Stimulated activated CD8-positive, alpha-beta memory T cell treated with anti-CD3 and anti-CD28 coated beads, Interleukin-12 subunit alpha, Interleukin-12 subunit beta, amount 100 ng/mL, for 24 hours (primary cell): Measurements from ENCODE around the gene ZNF99.
"Not testable (repeated sequence)": the region's sequence is repeated elsewhere in the genome, so short reads cannot be mapped to it uniquely, and the experiment has no call there.

Source experiments
- DNase-seq: peaks from one replicate; pipeline ENCODE4 v3.0.0-alpha.2; 2020; ENCODE audit errors: extremely low read depth

Gene ZNF99

DNA sequence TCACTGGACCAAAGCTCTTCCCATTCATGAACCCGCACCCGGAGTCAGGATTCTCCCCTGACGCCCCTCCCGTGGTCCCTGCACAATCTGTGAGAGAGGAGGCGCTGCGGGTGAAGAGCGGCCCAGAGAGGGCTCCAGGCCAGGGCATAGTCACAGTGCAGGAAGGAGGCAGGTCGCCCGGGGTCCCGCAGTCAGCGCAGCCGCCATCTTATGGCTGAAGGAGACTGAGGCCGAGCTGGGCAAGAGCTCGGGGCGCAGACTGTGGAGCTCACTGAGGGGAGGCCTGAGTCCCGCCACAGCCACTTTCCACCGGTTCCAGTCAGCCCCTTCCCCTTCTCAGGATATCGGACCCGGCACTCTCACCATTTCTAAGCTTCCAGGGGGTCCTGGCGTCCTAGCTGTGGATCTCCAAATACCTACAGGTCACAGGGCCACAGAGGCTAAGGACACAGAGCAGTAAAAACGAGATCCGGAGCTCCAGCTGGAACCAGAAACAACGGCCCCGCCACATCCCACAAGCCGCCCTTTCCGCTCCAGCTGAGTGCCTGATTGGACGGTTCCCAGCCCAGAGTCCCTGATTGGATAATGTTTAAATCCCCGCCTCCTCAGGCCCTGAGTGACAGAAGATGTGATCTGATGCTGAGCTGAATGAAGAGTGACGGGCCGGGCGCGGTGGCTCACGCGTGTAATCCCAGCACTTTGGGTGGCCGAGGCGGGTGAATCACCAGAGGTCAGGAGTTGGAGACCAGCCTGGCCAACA lies at the start of gene ZNF99:
TSS of gene ZNF99 (minus strand) at position 501 of the 760 bp plus-strand sequence. CDS start at position 366, 135 bp downstream.
- no peak for DNase-seq

DNA sequence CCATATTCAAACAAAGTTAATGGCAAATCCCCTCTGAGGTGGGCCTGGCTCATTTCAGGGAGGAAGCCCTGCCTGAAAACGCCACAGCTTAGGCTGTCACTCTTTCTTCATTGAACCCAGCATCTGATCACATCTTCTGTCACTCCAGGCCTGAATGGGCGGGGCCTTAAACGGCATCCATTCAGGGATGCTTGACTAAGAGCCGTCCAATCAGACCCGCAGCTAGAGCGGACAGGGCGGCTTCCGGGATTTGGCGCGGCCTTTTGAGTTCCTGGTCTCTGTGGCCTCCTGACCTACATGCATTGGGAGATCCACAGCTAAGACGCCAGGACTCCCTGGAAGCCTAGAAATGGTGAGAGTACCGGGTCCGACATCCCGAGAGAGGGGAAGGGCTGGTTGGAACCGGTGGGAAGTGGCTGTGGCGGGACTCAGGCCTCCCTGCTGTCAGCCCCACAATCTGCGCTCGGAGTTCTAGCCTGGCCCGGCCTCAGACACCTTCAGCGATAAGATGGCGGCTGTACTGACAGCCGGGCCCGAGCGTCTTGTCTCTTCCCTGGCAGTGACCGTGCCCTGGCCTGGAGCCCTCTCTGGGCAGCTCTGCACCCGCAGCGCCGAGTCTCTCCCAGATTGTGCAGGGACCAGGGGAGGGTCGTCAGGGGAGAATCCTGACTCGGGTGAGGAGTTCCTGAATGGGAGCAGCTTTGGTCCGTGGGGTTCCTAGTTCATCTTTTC lies 48.2 kb upstream of the ZNF99 start, which contains the start of gene ZNF723:
TSS of gene ZNF723 (plus strand) at position 261 of the 732 bp plus-strand sequence. CDS start at position 350, 89 bp downstream.
- DNase-seq, result no peak

DNA sequence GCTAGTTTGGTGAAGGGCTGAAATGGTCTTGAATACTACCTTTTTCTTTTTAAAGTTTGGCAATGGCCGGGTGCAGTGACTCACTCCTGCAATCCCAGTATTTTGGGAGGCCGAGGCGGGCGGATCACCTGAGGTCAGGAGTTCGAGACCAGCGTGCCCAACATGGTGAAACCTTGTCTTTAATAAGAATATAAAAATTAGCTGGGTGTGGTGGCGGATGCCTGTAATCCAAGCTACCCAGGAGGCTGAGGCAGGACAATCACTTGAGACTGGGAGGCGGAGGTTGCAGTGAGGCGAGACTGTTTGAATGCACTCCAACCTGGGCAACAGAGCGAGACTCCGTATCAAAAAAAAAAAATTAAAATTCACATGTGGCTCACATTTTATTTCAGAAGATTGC lies 47.3 kb upstream of the ZNF99 start:
- DNase-seq, result no peak

DNA sequence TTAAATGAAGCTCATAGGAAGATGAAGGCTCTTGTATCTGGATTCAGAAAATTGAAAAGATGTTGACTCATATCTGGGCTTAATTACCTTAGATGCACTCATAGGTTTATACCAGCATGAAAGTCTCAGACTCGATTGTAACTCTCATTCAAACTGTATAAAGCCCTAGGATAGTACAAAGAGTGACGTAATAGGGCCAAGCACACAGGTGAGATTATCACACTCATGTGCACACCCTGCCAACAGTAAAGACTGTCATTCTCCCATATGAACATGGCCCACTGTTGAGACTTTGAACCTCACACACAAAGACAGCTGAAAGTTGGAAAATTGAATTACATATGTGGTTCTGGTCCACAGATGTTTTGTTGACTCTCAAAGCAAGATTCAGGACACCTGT lies 30.2 kb upstream of the ZNF99 start:
- DNase-seq, result no peak

DNA sequence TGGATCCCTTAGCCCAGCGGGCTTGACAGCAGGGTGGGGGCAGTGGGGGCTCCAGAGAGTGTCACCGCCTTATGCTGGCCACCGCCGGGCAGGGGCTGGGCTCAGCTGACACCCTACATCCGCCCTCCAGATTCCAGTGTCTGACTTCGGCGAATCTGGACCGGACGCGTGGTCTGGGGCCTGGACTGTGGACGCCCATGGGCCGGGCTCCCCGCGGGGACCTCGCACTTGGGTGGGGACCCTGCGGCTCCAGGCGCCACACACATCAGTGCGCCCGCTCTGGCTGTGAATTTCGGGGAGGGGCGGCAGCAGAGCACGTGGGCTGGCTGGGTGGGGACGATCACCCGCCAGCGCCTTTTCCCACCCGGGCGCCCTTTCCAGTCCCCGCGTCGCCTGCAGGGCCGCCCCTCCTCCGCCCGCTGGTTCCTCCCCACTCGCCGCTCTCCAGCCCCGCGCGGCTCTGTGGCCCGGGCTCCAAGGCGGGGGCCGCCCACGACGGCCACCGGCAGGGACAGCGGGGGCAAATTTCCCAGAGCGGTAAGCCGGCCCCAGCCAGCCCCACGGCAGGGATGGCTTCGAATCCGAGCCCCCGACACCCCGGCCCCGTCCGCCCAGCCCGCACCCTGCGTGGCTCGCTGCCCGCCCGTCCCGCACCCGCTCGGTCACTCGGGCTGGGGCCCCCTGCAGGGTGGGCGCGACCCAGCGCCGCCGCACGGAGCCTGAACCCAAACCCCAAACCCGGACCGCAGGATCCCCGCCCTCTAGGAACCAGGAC lies 23.3 kb upstream of the ZNF99 start:
- DNase-seq, result no peak

DNA sequence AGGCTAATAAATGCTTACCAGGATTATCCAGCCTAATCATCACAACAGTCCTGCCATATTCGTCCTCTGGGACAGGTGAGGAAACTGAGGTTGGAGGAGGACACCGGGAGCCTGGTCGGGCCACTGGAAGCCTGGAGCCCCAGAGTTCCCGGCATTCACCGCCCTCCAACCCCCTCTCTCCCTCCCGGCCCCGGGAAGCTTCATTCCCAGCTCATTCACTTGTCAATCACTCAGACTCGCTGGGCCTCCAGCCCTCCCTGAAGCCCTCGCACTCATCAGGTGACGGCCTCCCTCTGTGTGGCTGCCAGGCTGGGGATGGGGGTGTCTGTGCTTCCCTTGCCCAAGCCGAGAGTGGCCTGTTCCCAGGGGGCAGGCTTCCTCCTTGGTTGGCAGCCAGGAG lies 22.5 kb upstream of the ZNF99 start:
- no peak for DNase-seq

DNA sequence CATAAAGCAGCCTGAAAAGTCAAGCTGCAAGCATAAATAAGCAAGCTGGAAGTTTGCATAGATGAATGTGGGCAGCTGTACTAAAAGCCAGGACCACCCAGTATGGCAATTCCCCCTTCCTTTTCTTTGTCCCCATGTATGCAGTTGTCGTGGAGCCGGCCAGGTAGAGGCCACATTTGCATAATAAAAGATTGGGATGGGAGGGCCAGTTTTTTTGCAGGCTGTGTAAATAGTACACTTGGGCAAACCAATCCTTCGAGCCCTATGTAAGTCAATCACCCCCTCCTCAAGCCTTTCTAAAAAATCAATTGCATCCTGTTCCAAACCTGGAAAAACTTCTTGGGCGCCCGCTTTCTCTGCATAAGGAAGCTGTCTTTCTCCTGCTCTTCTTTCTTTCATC lies 13.1 kb upstream of the ZNF99 start:
- DNase-seq, result no peak

DNA sequence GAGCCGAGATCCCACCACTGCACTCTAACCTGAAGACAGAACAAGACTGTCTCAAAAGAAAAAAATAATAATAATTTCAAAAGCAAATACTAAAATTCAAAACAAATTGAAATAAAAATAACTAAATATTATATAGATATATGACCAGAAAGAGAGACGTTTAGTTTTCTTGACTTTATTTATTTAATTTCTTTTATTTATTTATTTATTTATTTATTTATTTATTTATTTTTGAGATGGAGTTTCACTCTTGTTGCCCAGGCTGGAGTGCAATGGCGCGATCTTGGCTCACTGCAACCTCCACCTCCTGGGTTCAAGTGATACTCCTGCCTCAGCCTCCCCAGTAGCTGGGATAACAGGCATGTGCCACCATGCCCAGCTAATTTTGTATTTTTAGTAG lies 8.9 kb upstream of the ZNF99 start:
- DNase-seq, result not testable (repeated sequence)

DNA sequence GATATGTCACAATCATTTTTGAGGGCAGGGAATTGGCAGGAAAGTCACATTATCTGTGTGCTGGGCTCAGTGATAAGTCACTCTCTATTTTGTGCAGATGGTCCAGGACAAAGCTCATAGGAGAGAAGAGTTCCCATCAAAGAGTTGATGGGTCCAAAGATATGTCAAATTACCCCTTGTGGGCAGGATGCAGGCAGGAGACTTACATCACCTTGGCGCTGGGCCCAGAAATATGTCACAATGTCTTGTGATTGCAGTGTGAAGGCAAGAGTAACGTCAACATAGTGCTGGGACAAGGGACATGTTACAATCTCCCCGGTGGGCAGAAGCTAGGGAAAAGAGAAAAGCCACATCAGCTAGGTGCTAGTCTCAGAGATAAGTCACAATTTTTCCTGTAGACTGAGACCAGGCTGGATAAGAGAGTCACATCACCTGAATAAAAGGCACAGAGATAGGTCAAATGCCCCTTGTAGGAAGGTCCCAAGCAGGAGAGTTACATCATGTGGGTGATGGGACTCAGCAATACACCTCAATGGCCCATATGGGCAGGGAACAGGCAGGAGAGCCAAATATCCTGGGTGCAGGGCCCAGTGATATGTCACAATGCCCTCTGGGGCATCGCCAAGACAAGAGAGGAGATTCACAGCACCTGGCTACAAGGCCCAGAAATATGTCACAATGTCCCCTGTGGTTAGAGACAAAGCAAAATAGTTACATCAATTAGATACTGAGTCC lies 47.9 kb downstream of the ZNF99 start:
- no peak for DNase-seq

DNA sequence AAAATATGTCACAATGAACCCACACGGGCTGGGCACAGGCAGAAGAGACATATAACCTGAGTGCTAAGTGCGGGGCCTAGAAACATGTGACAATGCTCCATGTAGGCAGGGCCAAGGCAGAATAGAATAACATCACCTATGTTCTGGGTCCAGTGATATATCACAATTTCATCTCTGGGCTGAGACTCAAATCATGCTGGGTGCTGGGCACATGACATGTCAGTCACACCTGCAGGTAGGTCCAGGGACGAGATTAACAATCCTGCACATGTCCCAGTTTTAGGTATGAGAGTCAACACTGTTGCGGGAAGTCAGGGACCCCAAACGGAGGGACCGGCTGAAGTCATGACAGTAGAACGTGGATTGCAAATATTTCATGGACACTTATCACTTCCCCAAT lies 50.3 kb downstream of the ZNF99 start:
- no peak for DNase-seq

DNA sequence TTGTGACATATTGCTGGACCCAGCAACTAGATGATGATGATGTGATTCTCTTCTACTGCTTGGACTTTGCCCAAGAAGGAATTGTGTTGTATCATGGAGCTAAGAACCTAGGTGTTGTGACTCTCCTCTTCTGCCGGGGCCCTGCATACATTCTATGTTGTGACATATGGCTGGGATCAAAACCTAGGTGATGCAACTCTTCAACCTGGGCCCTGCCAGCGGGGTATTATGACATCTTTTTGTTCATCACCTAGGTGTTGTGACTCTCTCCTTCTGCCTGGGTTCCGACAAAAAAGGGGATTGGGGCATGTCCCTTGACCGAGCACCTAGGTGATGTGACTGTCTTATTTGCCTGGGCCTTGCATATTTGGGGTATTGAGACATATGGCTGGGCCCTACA lies 55.7 kb downstream of the ZNF99 start:
- not testable (repeated sequence) for DNase-seq

DNA sequence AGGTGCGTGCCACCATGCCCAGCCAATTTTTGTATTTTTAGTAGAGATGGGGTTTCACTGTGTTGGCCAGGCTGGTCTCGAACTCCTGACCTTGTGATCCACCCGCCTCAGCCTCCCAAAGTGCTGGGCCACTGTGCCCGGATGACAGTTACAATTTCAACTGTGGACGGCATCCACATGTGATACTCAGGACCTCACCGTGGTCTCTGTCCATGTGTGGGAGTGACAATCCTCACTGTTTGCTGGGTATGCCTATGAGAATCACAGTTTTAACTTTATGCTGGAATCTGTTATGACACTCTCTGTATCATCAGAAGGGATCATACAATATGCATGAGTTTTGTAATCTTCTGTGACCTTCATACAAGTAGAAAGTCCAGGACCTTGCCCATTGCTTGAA lies 62.4 kb downstream of the ZNF99 start:
- DNase-seq, result not testable (repeated sequence)

DNA sequence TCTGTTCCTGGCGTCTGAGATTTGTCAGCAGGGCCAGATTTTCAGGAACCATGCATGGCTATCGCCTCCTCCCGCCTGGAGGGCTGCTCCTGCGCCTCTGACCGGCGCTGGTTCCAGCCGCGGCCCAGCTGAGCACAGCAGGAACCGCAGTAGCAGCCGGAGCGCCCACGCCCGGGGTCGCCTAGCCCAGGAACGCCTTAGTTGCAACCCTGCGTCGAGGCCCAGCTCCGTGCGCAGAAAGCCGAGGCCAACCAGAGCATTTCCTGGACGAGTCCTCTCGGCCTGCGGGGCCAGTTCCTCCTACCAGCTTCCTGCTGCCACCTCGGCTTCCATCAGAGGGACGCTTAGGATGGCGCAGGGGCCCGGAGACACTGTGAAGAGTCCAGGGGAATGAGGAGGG lies 75.0 kb downstream of the ZNF99 start:
- DNase-seq, result no peak

DNA sequence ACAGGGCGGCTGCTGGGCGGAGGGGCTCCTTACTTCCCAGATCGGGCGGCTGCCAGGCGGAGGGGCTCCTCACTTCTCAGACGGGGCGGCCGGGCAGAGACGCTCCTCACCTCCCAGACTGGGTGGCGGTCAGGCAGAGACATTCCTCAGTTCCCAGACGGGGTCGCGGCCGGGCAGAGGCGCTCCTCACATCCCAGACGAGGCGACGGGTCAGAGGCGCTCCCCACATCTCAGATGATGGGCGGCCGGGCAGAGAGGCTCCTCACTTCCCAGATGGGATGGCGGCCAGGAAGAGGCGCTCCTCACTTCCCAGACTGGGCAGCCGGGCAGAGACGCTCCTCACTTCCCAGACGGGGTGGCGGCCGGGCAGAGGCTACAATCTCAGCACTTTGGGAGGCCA lies 80.9 kb downstream of the ZNF99 start:
- not testable (repeated sequence) for DNase-seq

DNA sequence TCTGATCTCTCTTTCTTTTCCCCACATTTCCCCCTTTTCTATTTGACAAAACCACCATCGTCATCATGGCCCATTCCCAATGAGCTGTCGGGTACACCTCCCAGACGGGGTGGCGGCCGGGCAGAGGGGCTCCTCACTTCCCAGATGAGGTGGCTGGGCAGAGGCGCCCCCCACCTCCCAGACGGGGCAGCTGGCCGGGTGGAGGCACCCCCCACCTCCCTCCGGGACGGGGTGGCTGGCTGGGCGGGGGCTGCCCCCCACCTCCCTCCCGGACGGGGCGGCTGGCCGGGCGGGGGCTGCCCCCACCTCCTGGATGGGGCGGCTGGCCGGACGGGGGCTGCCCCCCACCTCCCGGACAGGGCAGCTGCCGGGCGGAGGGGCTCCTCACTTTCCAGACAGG lies 81.3 kb downstream of the ZNF99 start:
- DNase-seq, result not testable (repeated sequence)
